ENCODE measurements around the gene PGA3.
A peak's percentile ranks its signal among the peaks of the same experiment; 100 is the strongest.
"Not testable (repeated sequence)": the region's sequence is repeated elsewhere in the genome, so short reads cannot be mapped to it uniquely, and the experiment has no call there.

PGA3 gene

DNA sequence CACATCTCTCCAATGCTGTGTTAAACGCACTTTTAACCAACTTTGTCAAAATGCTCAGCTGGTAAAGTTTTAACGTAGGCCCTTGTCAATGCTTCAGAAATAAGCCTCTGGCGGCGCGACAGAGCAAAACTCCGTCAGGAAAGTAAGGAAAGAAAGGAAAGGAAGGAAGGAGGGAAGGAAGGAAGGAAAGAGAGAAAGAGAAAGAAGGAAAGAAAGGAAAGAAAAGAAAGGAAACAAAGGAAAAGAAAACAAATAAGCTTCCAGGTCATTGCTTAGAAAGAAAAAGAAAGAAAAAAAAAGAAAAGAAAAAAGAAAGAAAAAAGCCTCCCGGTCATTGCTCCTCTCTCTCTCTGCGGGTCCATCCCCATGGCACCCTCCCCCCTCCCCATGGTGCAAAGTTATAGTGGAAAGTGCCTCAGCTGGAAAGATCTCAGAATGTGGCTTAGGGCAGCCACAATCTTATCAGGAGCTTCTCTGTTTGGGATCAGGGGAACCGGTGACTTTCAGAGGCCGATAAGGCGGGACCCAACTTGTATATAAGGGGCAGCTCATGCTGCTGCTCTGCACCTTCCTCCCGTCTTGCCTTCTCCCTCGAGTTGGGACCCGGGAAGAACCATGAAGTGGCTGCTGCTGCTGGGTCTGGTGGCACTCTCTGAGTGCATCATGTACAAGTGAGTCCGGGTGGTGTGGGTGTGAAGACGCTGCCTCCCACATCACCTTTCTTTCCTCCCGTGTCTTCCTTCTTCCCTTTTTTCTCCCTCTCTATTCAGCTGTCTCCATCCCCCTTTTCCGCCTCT lies at the start of gene PGA3:
Gene PGA3 (plus strand): TSS at position 566 of the 797 bp plus-strand sequence. CDS start 50 bp downstream, at position 616.
- not testable (repeated sequence) for DNase-seq

DNA sequence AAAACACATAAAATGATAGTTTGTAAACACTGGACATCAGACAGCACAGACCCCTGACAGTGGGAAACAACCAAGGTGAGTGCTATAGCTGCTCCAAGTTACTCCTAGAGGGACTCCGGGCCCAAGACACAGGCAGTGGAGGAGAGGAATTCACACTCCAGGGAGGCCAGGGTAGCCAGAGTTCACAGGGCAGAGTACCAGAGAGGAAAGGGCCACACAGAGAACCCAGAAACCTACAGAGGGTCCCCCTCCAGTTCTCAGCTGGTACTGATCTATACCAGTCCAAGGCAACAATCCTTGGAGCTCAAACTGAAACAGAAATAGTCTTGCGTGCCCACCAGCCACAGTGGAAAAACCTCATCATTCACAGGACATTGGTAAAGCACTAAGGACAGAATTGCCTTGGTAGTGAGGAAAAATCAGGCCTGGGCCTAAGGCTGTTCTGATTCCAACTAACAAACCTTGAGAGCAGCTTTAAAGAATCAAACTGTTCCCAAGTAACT lies 49.7 kb upstream of the PGA3 start:
- no peak for DNase-seq

GRCh38 chr11:61154528-61154927 lies 48.8 kb upstream of the PGA3 start:
- no peak for DNase-seq

GRCh38 chr11:61155312-61155711 lies 48.0 kb upstream of the PGA3 start:
- DNase-seq: no peak

DNA sequence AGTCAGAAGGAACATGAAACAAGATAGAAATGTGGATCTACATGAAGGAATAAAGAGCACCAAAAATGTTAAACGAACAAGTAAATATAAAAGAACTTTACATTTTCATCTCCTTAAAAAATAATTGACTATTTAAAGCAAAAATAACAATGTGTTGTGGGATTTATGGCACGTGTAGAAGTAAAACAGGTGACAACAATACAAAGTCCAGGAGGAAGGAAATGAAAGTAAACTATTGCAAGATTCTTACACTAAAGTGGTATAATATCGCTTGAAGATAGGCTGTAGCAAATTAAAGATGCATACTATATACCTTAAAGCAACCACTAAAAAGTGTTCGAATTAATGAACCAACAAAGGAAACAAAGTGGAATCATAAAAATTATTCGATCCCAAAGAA lies 47.6 kb upstream of the PGA3 start:
- no peak for DNase-seq

DNA sequence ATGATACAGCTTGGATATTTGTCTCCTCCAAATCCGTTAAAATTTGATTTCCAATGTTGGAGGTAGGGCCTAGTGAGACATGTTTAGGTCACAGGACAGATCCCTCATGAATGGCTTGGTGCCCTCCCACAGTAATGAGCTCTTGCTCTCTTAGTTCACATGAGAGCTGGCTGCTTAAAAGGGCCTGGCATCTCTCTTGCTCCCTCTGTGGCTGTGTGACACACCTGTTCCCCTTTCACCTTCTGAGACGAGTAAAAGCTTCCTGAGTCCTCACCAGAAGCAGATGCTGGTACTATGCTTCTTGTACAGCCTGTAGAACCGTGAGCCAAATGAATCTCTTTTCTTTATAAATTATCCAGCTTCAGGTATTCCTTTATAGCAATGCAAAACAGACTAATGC lies 45.6 kb upstream of the PGA3 start:
- no peak for DNase-seq

GRCh38 chr11:61158691-61159381 lies 44.5 kb upstream of the PGA3 start:
- no peak for DNase-seq

GRCh38 chr11:61160487-61161189 lies 42.7 kb upstream of the PGA3 start:
- no peak for DNase-seq

GRCh38 chr11:61161190-61162091 lies 41.9 kb upstream of the PGA3 start, which contains the start of gene VPS37C:
Gene VPS37C (minus strand): TSS chr11:61161426. CDS start chr11:61138829, 22,597 bp downstream.
- DNase-seq: peak; percentile 36

- peak; percentile 60 for DNase-seq
Observed at GRCh38 chr11:61162092-61162941, 41.0 kb upstream of the PGA3 start.

GRCh38 chr11:61163021-61163420 lies 40.3 kb upstream of the PGA3 start:
- DNase-seq: no peak

- no peak for DNase-seq
Observed at GRCh38 chr11:61163714-61164605, 39.4 kb upstream of the PGA3 start.

GRCh38 chr11:61164606-61165424 lies 38.5 kb upstream of the PGA3 start:
- DNase-seq: no peak

- DNase-seq: not testable (repeated sequence)
Observed at GRCh38 chr11:61165785-61166184, 37.5 kb upstream of the PGA3 start.

DNA sequence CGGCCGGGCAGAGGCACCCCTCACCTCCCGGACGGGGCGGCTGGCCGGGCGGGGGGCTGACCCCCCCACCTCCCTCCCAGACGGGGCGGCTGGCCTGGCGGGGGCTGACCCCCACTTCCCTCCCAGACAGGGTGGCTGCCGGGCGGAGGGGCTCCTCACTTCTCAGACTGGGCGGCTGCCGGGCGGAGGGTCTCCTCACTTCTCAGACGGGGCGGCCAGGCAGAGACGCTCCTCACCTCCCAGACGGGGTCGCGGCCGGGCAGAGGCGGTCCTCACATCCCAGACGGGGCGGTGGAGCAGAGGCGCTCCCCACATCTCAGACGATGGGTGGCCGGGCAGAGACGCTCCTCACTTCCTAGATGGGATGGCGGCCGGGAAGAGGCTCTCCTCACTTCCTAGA lies 37.0 kb upstream of the PGA3 start:
- not testable (repeated sequence) for DNase-seq

GRCh38 chr11:61168042-61168688 lies 35.1 kb upstream of the PGA3 start:
- DNase-seq: no peak

DNA sequence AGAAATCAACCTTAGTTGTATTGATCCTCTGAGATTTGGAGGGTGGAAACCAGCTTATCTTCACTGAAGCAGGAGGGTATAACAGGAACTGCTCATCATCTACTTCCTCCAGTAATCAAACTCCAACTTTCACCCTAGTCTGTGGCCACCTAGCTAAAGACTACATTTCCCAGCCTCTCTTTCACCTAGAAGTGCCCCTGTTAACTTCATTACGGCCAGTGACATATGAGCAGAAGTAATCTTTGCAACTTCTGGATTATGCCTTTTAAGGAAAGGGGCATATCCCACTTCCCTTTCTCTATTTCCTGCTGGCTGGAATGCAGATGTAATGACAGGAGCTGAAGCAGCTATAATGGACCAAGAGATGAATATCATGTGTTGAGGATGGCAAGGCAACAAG lies 34.5 kb upstream of the PGA3 start:
- DNase-seq: no peak

GRCh38 chr11:61170566-61170965 lies 32.7 kb upstream of the PGA3 start:
- DNase-seq: no peak

- DNase-seq: no peak
Observed at GRCh38 chr11:61171907-61172306, 31.4 kb upstream of the PGA3 start.

Measured in NCI-H1436 treated with DMSO at 0.1 percent for 48 hours (cell line).